GM12875 (cell line): ENCODE data around the gene OR10H3.

ENCODE experiments used
- H3K4me3 ChIP-seq: one replicate; pipeline ENCODE4 v1.5.1; 2011; ENCODE audit warnings: low read depth, low read length, control low read depth
- CTCF ChIP-seq: IDR thresholded peaks from 2 replicates; pipeline ENCODE4 v1.5.1; 2011; ENCODE audit warnings: low read depth, mild to moderate bottlenecking, control low read depth, inconsistent platforms, low read length, moderate library complexity, borderline replicate concordance; ENCODE audit not compliant: insufficient read depth

The OR10H3 gene

GRCh38 chr19:15788594-15789270 lies 50.9 kb downstream of the OR10H3 start:
- no peak overlapping the region for H3K4me3 ChIP-seq

GRCh38 chr19:15790096-15790495 lies 52.3 kb downstream of the OR10H3 start:
- no peak overlapping the region for H3K4me3 ChIP-seq
- TF ChIP-seq CTCF = no peak

More at GRCh38 chr19:15788594-15789270, 50.9 kb downstream of the OR10H3 start:
- no peak for TF ChIP-seq CTCF
